Effector memory CD4-positive, alpha-beta T cell (primary cell): Measurements from ENCODE around the gene PSD4.

Source experiments
- DNase-seq, 3 donors: peaks; one replicate each; pipeline ENCODE4 v3.0.0-alpha.2; 2020
- H3K27ac ChIP-seq: 2 replicates; pipeline ENCODE4 v1.7.0; 2013; ENCODE audit warnings: mild to moderate bottlenecking, low read length, moderate library complexity; ENCODE audit not compliant: insufficient read depth, poor library complexity, severe bottlenecking
- H3K27me3 ChIP-seq: replicated peaks from 2 replicates; pipeline ENCODE4 v1.7.0; 2013; ENCODE audit warnings: mild to moderate bottlenecking, low read length; ENCODE audit not compliant: insufficient read depth, control insufficient read depth, poor library complexity, severe bottlenecking
- H3K36me3 ChIP-seq: 2 replicates; pipeline ENCODE4 v1.7.0; 2013; ENCODE audit warnings: mild to moderate bottlenecking, low read length, moderate library complexity; ENCODE audit not compliant: control insufficient read depth, insufficient read depth
- H3K4me1 ChIP-seq: 2 replicates; pipeline ENCODE4 v1.7.0; 2013; ENCODE audit warnings: low read length, mild to moderate bottlenecking; ENCODE audit not compliant: control insufficient read depth, insufficient read depth, poor library complexity, severe bottlenecking
- H3K4me3 ChIP-seq: 2 replicates; pipeline ENCODE4 v1.7.0; 2013; ENCODE audit warnings: low read length, low read depth, mild to moderate bottlenecking; ENCODE audit not compliant: insufficient read depth, poor library complexity, severe bottlenecking
- H3K9me3 ChIP-seq: 2 replicates; pipeline ENCODE4 v1.7.0; 2013; ENCODE audit warnings: mild to moderate bottlenecking, low read length, moderate library complexity; ENCODE audit not compliant: control insufficient read depth
- total RNA-seq, 3 donors: gene quantifications; one replicate each; lab custom pipeline; 2026; lab: John Stamatoyannopoulos, UW

The PSD4 gene
- total RNA-seq: 345 to 387 (median 380) reads per million in 3 donors

DNA sequence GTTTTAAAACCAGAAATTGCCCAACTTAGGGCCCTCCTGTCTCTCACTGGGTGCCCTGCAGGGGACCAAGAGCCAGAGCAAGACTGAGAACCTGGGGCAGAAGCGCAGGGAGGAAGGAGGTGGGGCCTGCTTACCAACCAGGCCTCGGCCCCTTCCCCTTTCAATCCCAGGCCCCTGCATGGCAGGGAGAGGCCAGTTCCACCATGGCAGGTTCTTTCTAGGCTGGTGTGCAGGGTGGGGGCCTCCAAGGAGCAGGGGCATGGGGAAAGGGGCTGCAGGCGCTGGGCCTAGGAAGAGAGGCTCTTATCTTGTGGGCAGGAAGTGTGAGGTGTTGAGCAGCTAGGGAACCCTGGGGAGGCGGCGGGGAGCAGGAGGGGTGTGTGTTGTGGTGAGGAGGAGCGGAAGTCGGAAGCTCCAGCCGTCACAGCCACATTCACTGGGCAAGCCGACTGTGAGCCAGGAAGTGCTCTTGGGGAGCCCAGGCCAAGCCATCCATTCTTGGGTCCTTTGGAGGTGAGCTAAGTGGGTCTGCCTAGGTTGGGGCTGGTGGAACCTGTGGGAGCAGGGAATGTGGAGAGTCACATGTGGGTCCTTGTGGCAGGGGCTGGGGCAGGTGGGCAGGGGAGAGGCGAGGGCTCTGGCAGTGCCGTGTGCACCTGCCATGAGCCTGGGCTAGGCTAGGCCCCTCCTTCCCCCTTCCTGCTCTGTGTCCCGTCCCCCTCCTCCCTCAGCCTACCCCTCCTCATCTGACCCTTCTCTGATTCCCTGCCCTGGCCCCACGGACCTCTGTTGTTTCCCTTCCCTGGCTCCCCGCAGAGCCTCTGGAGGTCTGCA, at the start of gene PSD4:
PSD4 (plus strand) TSS at position 430 of the 834 bp plus-strand sequence. CDS start 8,486 bp downstream, outside the sequence.
- Histone ChIP-seq H3K36me3 (peaks cover 7% of the 10 kb centered on the region), H3K4me3 (peak within 1 kb of the TSS; percentile 58), H3K27ac (peak within 1 kb of the TSS; percentile 85), H3K4me1 (peaks cover 81% of the 10 kb centered on the region), H3K27me3 (no peaks in the 10 kb centered on the region), H3K9me3 (no peaks in the 10 kb centered on the region)
- DNase-seq: peak; percentile 79 to 81 (median 80)

DNA sequence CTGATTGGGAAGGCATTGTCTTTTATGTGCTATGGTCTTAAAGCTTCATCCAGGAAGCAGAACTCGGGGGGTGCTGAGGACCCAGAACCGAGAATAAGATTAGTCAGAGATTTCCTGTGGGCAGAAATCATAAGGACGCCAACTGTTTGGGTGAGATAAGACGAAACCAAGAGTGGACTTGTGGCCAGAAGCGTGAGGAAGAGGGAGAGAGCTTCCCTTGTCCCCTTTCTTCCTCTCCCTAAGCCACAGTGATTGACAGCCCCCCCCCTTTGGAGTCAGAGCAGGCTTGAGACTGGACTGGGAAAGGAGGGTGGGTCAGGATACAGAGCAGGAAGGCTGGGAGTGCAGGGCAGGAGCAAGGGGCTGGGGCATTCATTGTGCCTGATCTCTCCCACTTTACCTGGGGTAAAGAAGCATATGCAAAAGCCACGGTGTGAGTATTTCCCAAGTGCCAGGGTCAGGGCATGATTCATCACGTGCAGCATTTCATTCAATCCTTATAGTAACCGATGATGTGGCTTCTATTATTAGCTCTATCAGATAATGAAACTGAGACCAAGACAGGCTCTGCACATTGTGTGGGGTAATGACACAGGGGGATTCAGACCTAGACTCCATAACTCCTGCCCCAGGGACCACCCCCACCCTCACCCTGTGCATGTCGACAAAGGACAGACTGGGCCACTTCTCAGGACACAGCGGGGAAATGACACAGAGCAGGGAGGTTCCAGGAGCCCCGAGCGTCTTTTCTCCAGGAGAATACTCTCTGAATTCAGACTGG, 49.4 kb upstream of the PSD4 start:
- no peaks in the 10 kb centered on the region for H3K4me1 ChIP-seq
- H3K27me3 ChIP-seq: no peaks in the 10 kb centered on the region
- H3K36me3 ChIP-seq: no peaks in the 10 kb centered on the region
- H3K4me3 ChIP-seq: no peak overlapping the region
- H3K27ac ChIP-seq: no peak overlapping the region
- no peak for DNase-seq
- no peaks in the 10 kb centered on the region for H3K9me3 ChIP-seq

DNA sequence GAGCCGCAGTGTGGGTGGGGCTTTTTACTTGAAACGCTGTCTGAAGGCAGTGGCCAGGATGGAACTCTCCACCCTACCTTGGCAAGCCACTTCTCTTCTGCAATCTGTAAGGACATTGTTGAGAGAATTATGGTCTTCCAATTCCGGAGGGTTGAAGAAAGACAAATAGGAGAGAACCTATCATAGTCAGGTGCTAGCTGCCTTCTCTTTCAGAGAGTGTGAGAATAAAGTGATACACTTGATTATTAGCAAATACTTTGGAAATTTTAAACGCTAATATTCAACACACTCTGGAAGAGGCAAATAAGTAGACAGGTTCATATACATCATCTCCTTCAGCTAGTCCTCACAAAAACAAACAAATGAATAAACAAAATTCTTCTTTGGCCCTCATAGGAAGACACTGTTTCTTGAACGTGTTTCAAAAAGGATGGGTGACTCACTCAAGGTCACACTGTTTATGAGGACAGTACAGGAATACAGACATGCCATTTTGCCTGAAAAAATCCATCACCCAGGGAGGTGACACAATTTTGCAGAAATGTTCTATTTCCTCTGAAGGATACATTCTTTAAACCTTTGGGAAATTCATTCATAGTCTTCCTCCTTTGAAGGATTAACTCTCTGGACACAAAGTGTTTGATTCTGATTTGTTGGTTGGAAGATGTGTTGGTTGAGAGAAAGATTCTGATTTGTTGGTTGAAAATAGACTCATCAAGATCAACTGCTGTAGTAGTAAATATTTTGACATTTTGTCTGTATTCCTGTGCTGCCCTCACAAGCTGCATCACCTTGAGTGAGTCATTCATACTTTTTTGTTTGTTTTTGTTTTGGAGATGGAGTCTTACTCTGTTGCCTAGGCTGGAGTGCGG, 48.6 kb upstream of the PSD4 start:
- H3K27me3 ChIP-seq: no peaks in the 10 kb centered on the region
- H3K9me3 ChIP-seq: no peaks in the 10 kb centered on the region
- DNase-seq: no peak
- no peaks in the 10 kb centered on the region for H3K4me1 ChIP-seq
- no peak overlapping the region for H3K27ac ChIP-seq
- H3K36me3 ChIP-seq: no peaks in the 10 kb centered on the region
- no peak overlapping the region for H3K4me3 ChIP-seq

DNA sequence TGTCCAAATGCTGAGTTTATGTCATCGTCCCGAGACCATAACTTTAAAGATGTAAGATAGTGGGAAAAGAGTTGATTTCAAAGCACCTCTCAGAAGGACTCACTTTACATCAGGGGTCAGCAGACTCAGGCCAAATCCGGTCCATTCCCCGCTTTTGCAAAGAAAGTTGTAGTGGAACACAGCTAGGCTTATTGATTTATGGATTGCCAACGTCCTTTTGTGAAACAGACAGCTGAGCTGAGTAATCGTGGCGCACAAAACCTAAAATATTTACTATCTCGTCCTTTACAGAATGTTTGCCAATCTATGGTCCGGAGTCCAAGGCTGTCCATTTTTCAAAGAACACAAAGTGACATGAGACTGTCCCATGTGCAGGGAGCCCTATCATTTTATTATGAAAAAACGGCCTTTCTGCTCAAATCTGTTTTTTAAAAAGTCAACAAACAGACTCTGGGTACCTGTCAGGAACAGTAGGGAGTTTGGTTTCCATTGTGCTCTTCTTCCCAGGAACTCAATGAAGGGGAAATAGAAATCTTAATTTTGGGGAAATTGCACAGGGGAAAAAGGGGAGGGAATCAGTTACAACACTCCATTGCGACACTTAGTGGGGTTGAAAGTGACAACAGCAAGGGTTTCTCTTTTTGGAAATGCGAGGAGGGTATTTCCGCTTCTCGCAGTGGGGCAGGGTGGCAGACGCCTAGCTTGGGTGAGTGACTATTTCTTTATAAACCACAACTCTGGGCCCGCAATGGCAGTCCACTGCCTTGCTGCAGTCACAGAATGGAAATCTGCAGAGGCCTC, 46.7 kb upstream of the PSD4 start, which contains the start of gene IL1RN:
IL1RN (plus strand) TSS at position 754 of the 801 bp plus-strand sequence; CDS start at position 781, 27 bp downstream.
- Histone ChIP-seq H3K36me3 (no peaks in the 10 kb centered on the region), H3K9me3 (no peaks in the 10 kb centered on the region), H3K4me1 (no peaks in the 10 kb centered on the region), H3K4me3 (no peak within 1 kb of the TSS), H3K27ac (no peak within 1 kb of the TSS), H3K27me3 (no peaks in the 10 kb centered on the region)
- DNase-seq: no peak

DNA sequence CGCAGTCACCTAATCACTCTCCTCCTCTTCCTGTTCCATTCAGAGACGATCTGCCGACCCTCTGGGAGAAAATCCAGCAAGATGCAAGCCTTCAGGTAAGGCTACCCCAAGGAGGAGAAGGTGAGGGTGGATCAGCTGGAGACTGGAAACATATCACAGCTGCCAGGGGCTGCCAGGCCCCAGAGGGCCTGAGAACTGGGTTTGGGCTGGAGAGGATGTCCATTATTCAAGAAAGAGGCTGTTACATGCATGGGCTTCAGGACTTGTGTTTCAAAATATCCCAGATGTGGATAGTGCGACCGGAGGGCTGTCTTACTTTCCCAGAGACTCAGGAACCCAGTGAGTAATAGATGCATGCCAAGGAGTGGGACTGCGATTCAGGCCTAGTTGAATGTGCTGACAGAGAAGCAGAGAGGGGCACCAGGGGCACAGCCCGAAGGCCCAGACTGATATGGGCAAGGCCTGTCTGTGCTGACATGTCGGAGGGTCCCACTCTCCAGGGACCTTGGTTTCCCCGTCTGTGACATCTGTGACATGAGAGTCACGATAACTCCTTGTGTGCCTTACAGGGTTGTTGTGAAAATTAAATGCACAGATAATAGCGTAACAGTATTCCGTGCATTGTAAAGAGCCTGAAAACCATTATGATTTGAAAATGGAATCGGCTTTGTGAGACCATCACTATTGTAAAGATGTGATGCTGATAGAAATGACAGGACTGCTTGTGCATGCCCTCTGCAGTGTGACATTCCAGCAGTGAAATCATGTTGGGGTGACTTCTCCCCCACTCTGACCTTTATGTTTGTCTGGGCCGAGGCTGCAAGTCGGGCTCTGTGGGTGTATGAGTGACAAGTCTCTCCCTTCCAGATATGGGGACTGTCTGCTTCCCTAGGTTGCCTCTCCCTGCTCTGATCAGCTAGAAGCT, 45.9 kb upstream of the PSD4 start:
- H3K27me3 ChIP-seq: no peaks in the 10 kb centered on the region
- H3K27ac ChIP-seq: no peak overlapping the region
- no peaks in the 10 kb centered on the region for H3K9me3 ChIP-seq
- H3K4me3 ChIP-seq: no peak overlapping the region
- H3K36me3 ChIP-seq: no peaks in the 10 kb centered on the region
- no peaks in the 10 kb centered on the region for H3K4me1 ChIP-seq
- DNase-seq: no peak

DNA sequence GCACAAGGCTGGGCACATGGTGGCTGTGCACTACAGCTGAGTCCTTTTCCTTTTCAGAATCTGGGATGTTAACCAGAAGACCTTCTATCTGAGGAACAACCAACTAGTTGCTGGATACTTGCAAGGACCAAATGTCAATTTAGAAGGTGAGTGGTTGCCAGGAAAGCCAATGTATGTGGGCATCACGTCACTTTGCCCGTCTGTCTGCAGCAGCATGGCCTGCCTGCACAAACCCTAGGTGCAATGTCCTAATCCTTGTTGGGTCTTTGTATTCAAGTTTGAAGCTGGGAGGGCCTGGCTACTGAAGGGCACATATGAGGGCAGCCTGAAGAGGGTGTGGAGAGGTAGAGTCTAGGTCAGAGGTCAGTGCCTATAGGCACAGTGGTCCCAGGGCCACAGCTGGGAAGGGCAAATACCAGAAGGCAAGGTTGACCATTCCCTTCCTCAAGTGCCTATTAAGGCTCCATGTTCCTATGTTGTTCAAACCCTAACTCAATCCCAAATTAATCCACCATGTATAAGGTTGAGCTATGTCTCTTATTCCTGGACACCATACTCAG, 44.2 kb upstream of the PSD4 start:
- Histone ChIP-seq H3K9me3 (no peaks in the 10 kb centered on the region), H3K27me3 (no peaks in the 10 kb centered on the region), H3K36me3 (no peaks in the 10 kb centered on the region), H3K4me1 (no peaks in the 10 kb centered on the region), H3K4me3 (no peak overlapping the region), H3K27ac (no peak overlapping the region)
- DNase-seq: no peak

DNA sequence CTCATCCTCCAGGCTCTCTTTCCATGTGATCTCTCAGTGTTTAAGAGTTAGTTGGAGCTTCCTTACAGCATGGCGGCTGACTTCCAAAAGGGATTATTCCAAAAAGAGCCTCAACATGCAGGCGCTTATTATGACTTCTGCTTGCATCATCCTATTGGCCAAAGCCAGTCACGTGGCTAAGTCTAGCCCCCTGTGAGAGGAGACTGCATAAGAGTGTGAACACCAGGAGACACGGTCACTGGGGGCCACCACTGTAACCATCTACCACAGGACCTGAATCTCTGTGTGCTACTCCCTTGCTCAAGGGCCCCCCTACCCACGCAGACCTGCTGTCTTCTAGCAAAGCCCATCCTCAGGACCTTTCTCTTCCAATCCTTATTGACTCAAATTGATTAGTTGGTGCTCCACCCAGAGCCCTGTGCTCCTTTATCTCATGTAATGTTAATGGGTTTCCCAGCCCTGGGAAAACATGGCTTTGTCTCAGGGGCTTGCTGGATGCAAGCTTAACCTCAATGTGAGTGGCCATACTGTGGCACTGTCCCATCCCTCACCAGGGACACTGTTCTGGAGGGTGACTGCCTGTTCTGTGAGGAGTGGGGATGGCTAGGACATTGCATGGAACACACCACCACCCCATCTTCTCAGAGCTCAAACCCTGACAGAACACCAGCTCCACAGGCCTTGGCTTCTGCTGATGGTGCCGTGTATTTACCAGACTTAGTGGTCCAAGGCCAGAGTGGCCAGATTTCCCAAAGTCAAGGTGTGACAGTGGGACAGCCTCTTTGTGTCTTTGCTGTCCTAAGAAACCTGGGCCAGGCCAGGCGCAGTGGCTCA, 42.2 kb upstream of the PSD4 start:
- Histone ChIP-seq H3K27me3 (no peaks in the 10 kb centered on the region), H3K36me3 (no peaks in the 10 kb centered on the region), H3K4me1 (no peaks in the 10 kb centered on the region), H3K9me3 (no peaks in the 10 kb centered on the region), H3K4me3 (no peak overlapping the region), H3K27ac (no peak overlapping the region)
- no peak for DNase-seq
